ENCODE measurements around the gene FGGY.
"Not testable (repeated sequence)": the region's sequence is repeated elsewhere in the genome, so short reads cannot be mapped to it uniquely, and the experiment has no call there.

Gene FGGY

DNA sequence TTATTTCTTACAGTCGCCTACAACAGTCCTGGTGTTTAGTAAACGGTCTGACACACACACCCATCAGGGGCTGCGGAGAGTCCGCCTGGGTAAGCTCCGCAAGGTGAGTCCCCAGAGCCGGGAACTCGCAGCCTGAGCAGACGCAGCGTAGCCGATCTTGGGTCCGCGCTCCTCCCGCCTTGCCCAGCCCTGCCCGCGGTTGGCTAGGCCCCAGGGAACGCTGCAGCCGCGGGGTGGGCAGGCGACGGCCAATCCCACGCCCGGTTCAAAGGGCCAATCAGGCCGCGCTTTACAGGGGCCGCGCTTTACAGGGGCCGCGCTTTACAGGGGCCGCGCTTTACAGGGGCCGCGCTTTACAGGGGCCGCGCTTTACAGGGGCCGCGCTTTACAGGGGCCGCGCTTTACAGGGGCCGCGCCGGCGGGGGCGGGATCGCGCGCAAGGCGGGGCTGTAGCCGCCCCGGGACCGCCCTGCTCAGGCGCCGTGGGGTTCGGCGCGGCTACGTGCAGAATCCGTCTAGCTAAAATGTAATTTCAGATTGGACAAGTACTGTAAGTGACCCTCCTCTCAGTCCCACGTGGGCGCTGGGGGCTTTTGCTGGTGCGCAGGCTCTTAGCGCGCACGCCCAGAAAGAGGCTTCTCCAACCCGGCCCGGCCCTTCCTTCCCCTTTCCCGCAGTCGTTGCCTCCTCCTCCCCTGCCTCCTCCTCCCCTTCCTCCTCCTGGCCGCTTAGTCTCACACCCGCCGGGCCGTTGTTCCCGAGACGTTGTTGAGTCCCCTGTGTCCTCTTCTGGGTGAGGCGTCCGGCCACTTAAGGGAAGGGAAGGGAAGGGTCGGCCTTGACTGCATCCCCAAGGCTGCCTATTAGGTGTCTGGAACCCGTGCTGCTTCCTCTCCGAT is at the start of gene FGGY:
TSS of gene FGGY (plus strand) at position 737 of the 899 bp plus-strand sequence. CDS start 24,456 bp downstream, outside the sequence.
- DNase-seq = peak; percentile 73

- DNase-seq = no peak
These were observed 48.1 kb upstream of the FGGY start for GRCh38 chr1:59248758-59249157.

GRCh38 chr1:59249396-59250137 is 47.3 kb upstream of the FGGY start:
- no peak for DNase-seq

GRCh38 chr1:59251061-59251460 is 45.8 kb upstream of the FGGY start:
- DNase-seq = not testable (repeated sequence)

DNA sequence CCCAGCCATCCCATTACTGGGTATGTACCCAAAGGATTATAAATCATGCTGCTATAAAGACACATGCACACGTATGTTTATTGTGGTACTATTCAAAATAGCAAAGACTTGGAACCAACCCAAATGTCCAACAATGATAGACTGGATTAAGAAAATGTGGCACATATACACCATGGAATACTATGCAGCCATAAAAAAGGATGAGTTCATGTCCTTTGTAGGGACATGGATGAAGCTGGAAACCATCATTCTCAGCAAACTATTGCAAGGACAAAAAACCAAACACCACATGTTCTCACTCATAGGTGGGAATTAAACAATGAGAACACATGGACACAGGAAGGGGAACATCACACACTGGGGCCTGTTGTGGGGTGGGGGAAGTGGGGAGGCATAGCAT is 40.5 kb upstream of the FGGY start:
- DNase-seq = not testable (repeated sequence)

- DNase-seq = no peak
These were observed 38.4 kb upstream of the FGGY start for GRCh38 chr1:59258412-59259032.

DNA sequence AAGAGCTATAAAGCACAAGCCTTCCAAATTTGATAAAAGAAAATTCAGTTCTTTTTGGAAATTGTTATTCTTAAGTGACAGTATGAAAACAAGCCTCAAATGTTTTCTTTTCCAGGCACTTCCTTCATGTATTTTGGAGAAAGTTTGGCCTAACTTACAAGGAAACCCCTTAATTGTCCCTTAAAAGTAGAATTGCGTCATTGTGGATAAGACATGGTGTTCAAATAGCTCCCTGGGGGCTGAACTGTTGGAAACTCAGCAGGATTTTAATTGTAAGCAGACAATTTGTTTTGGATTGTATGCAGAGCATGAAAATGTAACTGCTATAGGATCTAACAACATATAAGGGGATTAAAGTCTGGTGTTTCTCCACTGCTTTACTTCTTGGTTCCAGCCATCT is 35.4 kb upstream of the FGGY start:
- no peak for DNase-seq

DNA sequence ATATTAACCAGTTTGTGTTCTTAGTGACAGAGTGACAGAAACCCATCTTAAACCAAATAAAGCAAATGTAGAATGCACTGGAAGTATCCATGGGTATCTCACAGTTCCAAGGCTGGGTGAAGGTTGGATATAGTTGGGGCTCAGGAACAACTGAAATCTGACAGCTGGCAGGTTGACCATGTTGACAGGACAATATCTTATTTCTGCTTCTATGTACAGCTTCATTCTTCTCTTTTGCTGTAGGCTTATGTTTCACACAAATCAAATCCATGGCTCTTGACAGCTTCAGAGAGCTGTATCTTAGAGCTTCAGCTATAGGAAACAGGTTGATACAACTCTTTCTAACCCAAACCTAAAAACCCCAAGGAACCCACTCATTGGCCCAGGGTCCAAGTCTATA is 34.3 kb upstream of the FGGY start:
- no peak for DNase-seq

GRCh38 chr1:59263111-59263510 is 33.8 kb upstream of the FGGY start:
- DNase-seq = no peak

- no peak for DNase-seq
These were observed 31.3 kb upstream of the FGGY start for GRCh38 chr1:59265622-59266021.

- DNase-seq = no peak
These were observed 30.5 kb upstream of the FGGY start for GRCh38 chr1:59266180-59266926.

DNA sequence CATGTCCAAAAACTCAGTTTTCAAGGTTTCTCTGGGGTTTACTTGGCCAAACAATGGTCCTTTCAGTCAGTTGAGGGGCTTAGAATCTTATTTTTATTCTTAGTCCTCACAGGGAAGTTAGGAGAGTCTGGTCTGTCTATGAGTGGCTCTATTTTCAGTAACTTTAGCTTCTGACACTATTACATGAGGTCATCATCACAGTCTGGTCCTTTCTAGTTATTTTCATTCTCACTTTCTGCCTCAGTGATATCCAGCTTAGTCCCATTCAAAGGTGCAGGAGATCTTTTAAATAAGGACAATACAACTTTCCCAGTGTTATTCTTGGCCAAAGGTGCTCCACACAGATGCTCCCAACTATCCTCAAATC is 30.0 kb upstream of the FGGY start:
- no peak for DNase-seq

GRCh38 chr1:59268406-59268805 is 28.5 kb upstream of the FGGY start:
- no peak for DNase-seq

DNA sequence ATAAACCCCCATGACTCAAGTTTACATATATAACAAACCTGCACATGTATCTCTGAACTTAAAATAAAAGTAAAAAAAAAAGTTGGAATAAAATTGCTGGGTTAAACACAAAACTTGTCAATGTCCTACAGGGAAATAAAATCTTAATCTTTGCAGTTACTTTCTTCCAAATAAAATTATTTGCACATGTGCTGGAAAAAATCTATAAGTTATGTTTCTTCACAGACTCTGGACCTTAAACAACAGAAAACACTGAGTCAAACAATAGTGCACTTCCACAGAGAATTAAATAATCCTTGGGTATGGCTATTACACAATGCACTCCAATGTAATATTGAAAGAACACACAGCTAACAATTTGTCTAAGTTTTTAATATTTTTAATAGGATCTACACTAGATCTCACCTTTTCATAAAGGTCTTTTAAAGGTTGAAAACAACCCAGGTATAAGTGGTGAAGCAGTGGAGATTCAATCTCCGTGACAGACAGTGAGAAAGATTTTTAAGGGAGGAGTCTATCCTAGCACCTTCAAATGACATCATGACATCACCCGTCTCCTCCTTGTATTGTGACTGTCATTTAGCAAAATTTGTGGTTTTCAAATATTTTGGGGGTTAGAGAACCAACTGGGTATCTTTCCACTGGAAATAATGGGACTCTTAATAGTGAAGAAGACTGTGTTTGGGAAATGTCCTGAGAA is 25.2 kb upstream of the FGGY start:
- no peak for DNase-seq

DNA sequence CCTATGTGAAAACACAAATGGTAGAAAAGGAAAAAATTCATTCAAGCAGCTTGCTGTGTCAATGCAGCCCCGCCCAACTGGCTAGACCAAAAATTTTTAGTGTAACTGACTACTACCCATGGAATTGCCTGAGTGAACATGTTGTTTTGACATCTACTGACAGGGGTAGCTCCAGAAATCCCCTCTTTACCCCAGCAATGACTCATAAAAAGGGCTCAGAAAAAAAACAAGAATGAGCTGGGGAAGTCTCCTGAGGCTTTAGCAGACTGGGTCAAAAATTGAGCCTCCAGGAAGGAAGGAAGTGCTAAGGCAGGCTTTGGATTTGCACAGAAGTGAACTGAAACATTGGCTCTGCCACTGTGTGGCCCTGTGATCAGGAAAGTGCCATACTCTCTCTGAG is 24.4 kb upstream of the FGGY start:
- DNase-seq = no peak

DNA sequence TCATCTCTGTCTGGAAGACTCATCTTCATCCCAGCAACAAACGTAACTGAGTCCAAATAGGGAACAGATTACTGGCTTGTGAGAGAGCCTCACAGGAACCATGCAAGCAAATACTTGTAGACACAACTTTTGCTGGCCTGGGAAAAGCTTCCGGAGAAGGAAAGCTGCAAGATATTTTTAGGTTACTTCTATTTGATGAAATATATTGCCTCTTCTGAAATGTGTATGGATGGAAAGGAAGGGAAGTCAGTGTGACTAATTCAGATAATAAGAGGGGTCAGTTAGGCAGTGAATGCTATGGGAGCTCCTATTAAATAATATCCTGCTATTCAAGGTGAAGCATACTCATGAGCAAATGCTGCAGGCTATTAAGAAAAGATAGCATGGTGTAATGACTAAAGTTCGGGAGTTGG is 20.4 kb upstream of the FGGY start:
- no peak for DNase-seq

DNA sequence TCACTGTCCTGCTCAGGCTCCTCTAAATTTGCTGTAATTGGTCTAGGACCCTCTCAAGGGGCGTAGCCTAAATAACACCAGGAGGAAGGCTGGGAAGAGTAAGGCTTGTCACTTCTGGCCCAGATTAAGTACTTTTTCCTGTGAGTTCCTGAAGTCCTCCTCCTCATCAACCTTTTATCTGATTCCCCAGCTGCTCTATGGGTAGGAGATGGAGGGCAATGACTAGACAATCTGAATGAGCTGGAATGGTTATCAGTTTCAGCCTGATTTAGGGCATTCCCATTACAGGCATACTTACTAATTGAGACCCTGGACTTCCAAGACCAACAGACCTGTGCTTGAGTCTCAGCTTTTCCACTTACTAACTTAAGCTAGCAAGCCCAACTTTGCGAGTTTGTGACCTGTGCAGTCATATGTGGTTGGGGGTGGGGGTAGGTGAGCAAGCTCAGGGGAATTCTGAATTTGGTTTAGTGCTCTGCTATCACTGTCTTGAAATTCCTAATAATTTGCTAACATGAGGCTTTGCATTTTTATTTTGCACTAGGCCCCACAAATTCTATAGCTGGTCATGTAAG is 18.0 kb upstream of the FGGY start:
- no peak for DNase-seq

DNA sequence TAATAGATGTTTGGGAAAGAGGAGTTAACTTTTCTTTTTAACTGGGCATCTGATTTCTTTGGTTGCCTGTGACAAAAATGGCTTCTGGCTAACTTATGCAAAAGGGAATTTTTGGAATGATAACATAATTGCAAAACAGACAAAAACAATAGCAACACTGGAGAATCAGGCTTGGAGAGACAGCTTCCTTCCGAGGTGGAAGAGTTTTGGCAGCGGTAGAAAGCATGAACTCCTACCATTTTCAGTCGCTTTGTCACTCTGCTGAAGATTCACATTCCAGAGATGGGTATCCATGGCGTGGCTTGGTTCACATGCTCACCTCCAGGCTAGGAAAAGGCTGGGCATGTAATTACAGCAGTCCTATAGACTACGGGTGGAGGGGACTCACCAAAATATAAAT is 17.2 kb upstream of the FGGY start:
- no peak for DNase-seq

- no peak for DNase-seq
These were observed 13.9 kb upstream of the FGGY start for GRCh38 chr1:59282951-59283350.

GRCh38 chr1:59285691-59286090 is 11.2 kb upstream of the FGGY start:
- no peak for DNase-seq

- DNase-seq = no peak
These were observed 8.8 kb upstream of the FGGY start for GRCh38 chr1:59288046-59288445.

DNA sequence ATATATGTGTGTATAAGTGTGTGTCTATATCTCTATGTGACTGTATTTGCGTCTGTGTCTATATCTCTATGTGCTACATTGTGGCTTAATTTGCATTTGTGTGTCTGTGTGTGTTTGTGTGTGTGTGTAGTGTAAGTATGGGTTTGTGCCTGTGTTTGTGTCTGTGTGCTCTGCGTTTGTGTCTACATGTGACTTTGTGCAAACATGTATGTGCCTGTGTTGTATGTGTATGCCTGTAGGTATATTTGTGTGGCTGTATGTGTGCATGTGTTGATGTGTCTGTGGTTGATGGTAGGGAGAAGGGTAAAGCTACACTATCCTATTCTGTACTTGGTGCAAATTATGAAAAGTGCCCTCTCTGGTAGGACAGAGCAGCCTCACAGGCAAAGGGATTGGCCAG is 7.3 kb upstream of the FGGY start:
- DNase-seq = no peak
